ENCODE results near the gene VSIG2. TPM values are rescaled to one million over a fixed set of nuclear protein-coding genes. Genes with fewer than 3 reads are reported as not detected.
A peak's percentile ranks its signal among the peaks of the same experiment; 100 is the strongest.
"Not testable (repeated sequence)": the region's sequence is repeated elsewhere in the genome, so short reads cannot be mapped to it uniquely, and the experiment has no call there.

The VSIG2 gene
- total RNA-seq, 6 donors from 2014 or later = 32.5 to 55.3 (median 40.2) TPM

DNA sequence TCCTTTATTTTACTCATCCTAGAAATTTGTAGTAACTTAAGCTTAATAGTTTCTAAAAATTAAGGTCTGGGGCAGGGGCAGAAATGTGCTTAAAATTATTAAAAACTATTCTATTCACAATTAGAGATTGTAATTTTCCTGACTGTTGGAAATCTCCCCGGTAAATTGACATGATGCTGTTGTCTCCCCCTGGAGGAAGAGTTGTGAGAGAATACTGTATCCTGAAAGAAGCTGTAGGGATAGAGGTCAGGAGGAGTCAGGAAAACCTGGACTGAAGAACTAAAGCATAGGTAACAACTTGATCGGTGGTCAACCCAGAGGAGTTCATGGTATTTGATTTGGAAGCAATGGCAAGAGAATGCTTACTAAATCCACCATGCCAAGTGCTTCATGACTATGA is 26.2 kb upstream of the VSIG2 start:
- peaks cover 0 to 5% (median 2%) of the 10 kb centered on the region in 4 donors for H3K36me3 ChIP-seq
- H3K27me3 ChIP-seq = no peaks in the 10 kb centered on the region
- no peaks in the 10 kb centered on the region for H3K9me3 ChIP-seq
- H3K27ac ChIP-seq = no peak overlapping the region
- 81 to 91% methylated on average over 2 of the region's 2 CpGs for WGBS, 2 donors
- H3K4me1 ChIP-seq = peaks cover 0 to 6% (median 0%) of the 10 kb centered on the region in 4 donors
- DNase-seq (no peak), ATAC-seq (ENCODE audit: low FRiP score in 2 of 2) (no peak)
- no peak overlapping the region for H3K4me3 ChIP-seq
- TF ChIP-seq EP300 (IDR thresholded peaks at IDR 0.05) = no peak
- TF ChIP-seq POLR2A (IDR thresholded peaks at IDR 0.05) = no peak
- TF ChIP-seq POLR2AphosphoS5 (IDR thresholded peaks at IDR 0.05) = no peak
- TF ChIP-seq, protein P1, sequence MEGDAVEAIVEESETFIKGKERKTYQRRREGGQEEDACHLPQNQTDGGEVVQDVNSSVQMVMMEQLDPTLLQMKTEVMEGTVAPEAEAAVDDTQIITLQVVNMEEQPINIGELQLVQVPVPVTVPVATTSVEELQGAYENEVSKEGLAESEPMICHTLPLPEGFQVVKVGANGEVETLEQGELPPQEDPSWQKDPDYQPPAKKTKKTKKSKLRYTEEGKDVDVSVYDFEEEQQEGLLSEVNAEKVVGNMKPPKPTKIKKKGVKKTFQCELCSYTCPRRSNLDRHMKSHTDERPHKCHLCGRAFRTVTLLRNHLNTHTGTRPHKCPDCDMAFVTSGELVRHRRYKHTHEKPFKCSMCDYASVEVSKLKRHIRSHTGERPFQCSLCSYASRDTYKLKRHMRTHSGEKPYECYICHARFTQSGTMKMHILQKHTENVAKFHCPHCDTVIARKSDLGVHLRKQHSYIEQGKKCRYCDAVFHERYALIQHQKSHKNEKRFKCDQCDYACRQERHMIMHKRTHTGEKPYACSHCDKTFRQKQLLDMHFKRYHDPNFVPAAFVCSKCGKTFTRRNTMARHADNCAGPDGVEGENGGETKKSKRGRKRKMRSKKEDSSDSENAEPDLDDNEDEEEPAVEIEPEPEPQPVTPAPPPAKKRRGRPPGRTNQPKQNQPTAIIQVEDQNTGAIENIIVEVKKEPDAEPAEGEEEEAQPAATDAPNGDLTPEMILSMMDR (IDR thresholded peaks at IDR 0.05) = no peak

DNA sequence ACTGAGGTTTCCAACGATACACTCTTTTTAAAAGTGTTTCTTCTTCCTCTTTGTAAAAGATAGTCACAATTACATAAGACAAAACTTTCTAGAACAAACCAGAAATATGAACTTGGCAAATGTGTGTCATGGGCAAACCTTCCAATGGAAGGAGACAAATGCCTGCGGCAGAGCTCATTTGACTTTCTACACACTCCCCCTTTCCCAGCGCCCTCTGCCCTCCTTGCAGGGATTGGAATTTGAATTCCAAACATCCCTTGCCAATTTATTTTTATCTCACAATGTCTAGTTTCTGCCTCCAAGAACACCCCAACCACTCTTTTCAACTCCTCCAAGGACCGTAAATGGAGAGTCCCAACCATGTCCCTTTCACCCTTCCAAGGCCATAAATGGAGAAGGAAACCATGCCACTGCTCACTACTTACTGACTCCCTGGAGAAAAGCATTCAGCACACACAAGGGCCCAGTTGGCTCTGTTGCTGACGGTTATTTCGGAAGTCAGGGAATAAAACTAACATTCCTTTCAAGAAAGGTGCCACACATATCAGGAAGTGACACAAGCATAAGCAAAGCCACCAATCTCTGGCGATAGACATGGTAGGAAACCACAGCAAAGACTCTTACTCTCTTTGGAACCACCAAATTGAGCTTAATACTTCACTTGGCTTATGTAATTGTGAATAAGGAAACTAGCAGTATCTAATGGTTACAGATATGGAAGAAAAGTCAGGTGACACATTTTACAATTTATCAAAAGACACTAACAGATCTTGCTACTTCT is 25.0 kb upstream of the VSIG2 start:
- Histone ChIP-seq H3K9me3 (no peaks in the 10 kb centered on the region), H3K27me3 (no peaks in the 10 kb centered on the region), H3K36me3 (peaks cover 0 to 14% (median 4%) of the 10 kb centered on the region in 4 donors), H3K4me3 (no peak overlapping the region), H3K4me1 (peaks cover 0 to 6% (median 0%) of the 10 kb centered on the region in 4 donors), H3K27ac (no peak overlapping the region)
- no peak for DNase-seq
- TF ChIP-seq POLR2A (IDR thresholded peaks at IDR 0.05) = no peak
- TF ChIP-seq EP300 (IDR thresholded peaks at IDR 0.05) = no peak
- TF ChIP-seq POLR2AphosphoS5 (IDR thresholded peaks at IDR 0.05) = no peak
- TF ChIP-seq, protein P1 (IDR thresholded peaks at IDR 0.05) = no peak
- ATAC-seq (ENCODE audit: low FRiP score in 2 of 2) = no peak
- WGBS, 2 donors = 75 to 79% methylated on average over 7 of the region's 7 CpGs

DNA sequence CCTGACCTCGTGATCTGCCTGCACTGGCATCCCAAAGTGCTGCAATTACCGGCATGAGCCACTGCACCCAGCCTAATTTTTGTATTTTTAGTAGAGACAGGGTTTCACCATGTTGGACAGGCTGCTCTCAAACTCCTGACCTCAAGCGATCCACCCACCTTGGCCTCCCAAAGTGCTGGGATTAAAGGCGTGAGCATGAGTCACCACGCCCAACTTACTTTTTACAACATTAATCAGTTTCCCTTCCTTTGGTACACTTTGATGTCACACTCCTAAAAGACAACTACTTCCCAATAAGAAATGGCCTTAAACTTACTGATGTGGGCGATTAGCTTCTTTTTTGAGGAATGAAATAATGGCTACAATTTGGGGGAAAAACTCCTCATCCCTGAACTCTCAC is 18.9 kb upstream of the VSIG2 start:
- DNase-seq; H3K4me1 ChIP-seq; H3K9me3 ChIP-seq; H3K27me3 ChIP-seq; ATAC-seq (ENCODE audit: low FRiP score in 2 of 2); H3K4me3 ChIP-seq; H3K27ac ChIP-seq: not testable (repeated sequence)
- H3K36me3 ChIP-seq = peaks cover 0 to 63% (median 11%) of the 10 kb centered on the region in 4 donors
- WGBS, 2 donors = 96 to 99% methylated on average over 6 of the region's 6 CpGs

DNA sequence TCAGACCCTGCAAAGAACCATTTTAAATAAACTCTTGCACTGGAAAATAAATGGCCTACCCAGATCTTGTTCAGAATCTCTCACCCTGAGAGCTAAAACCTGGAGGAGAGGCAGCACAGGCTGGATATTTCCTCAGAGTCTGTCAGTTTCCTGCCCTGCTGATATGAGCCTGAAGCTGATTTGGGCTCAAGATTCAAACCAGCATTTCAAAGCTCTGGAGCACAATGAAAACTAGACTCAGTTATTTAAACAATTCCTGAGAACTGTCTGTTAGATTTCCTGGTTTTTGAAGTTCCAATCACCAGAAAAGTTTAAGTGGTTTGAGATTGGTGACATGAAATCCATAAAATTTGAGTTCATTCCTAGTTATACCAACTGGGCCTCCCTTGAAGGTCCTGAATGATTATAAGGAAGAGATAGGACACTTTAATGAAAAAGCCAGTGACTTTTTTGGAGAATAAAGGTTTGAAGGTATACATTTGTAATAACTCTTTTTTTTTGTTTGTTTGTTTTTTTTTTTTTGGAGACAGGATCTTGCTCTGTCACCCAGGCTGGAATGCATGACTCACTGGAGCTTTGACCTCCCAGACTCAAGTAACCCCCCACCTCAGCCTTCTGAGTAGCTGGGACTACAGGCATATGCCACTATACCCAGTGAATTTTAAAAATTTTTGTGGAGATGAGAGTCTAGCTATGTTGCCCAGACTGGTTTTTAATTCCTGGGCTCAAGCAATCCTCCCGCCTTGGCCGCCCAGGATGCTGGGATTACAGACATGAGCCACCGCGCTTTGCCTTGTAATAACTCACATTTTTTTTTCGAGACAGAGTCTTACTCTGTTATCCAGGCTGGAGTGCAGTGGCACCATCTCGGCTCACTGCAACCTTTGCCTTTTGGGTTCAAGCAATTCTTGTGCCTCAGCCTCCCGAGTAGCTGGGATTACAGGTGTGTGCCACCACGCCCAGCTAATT is 18.0 kb upstream of the VSIG2 start:
- no peak for TF ChIP-seq POLR2A (IDR thresholded peaks at IDR 0.05)
- TF ChIP-seq POLR2AphosphoS5 (IDR thresholded peaks at IDR 0.05) = no peak
- TF ChIP-seq, protein P1 (IDR thresholded peaks at IDR 0.05) = no peak
- no peak for TF ChIP-seq EP300 (IDR thresholded peaks at IDR 0.05)
- 96 to 98% methylated on average over 8 of the region's 8 CpGs for WGBS, 2 donors
- ATAC-seq (ENCODE audit: low FRiP score in 2 of 2) (no peak), DNase-seq (no peak)
- H3K36me3 ChIP-seq = peaks cover 0 to 67% (median 11%) of the 10 kb centered on the region in 4 donors
- no peaks in the 10 kb centered on the region for H3K9me3 ChIP-seq
- no peaks in the 10 kb centered on the region for H3K27me3 ChIP-seq
- no peak overlapping the region for H3K4me3 ChIP-seq
- H3K27ac ChIP-seq = no peak overlapping the region
- H3K4me1 ChIP-seq = peaks cover 0 to 9% (median 0%) of the 10 kb centered on the region in 4 donors

DNA sequence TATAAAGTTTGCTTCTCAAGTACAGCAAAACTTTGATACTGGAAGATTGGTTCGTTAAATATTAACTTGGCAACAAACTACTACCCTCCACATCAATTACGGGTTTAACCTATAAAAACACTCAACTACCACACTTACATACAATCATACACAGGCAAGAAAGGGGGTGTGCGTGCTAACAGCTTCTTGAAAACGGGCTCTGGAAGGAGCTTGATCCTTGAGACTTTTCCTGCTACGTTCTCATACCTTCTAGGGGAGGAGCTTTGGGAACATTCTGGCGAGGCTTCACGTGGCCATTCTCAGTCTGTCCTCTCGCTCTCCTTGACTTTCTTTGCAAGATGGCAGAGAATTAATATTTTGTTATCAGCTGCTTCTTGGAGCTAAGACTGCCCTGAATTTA is 16.9 kb upstream of the VSIG2 start:
- Histone ChIP-seq H3K27ac (peak overlapping the region in 1 of 4 donors; percentile 17), H3K4me1 (peaks cover 0 to 21% (median 5%) of the 10 kb centered on the region in 4 donors), H3K36me3 (peaks cover 0 to 62% (median 8%) of the 10 kb centered on the region in 4 donors), H3K9me3 (no peaks in the 10 kb centered on the region), H3K4me3 (no peak overlapping the region), H3K27me3 (no peaks in the 10 kb centered on the region)
- TF ChIP-seq POLR2AphosphoS5 (IDR thresholded peaks at IDR 0.05) (no peak), POLR2A (IDR thresholded peaks at IDR 0.05) (no peak), EP300 (IDR thresholded peaks at IDR 0.05) (no peak)
- TF ChIP-seq, protein P1 (IDR thresholded peaks at IDR 0.05) = no peak
- DNase-seq = peak in 1 of 2 donors; percentile 69
- WGBS, 2 donors = 63 to 81% methylated on average over 8 of the region's 8 CpGs
- ATAC-seq (ENCODE audit: low FRiP score in 2 of 2) = peak in 1 of 2 donors; percentile 64

Measured in upper lobe of left lung (tissue), 6 donors.